Activated CD4-positive, alpha-beta T cell treated with anti-CD3 and anti-CD28 coated beads, Interleukin-2, amount 50 U/mL, for 16 hours (primary cell): ENCODE data around the gene SGO2.
"Not testable (repeated sequence)": the region's sequence is repeated elsewhere in the genome, so short reads cannot be mapped to it uniquely, and the experiment has no call there.

Experiments used
- DNase-seq: peaks from one replicate; pipeline ENCODE4 v3.0.0-alpha.2; 2020

Gene SGO2

GRCh38 chr2:200624026-200624425 is 98.0 kb downstream of the SGO2 start:
- no peak for DNase-seq

- DNase-seq: no peak
Measured at GRCh38 chr2:200624658-200625057, 98.7 kb downstream of the SGO2 start.

- no peak for DNase-seq
Measured at GRCh38 chr2:200625282-200625681, 99.3 kb downstream of the SGO2 start.

- no peak for DNase-seq
Measured at GRCh38 chr2:200625958-200626363, 100.0 kb downstream of the SGO2 start.

GRCh38 chr2:200627110-200627770 is 101.2 kb downstream of the SGO2 start:
- DNase-seq: no peak

GRCh38 chr2:200628461-200628860 is 102.5 kb downstream of the SGO2 start:
- not testable (repeated sequence) for DNase-seq

- no peak for DNase-seq
Measured at GRCh38 chr2:200631287-200631686, 105.3 kb downstream of the SGO2 start.
